Body of pancreas (tissue), 4 donors: Measurements from ENCODE around the gene BAIAP2L1.

Experiments
- POLR2A ChIP-seq, 3 donors: fragments of 450-650 bp; IDR thresholded peaks; one replicate each; pipeline ENCODE4 v1.6.1; 2016; ENCODE audit warnings: antibody characterized with exemption in 3 of 3, mild to moderate bottlenecking in 2 of 3
- TF ChIP-seq, protein P1 (sequence below), 7 experiments: fragments of 450-650 bp in 4 of 7; fragments of 200-600 bp in 3 of 7; sonication (generic) in 3 of 7; IDR thresholded peaks; one replicate each; pipeline ENCODE4 v1.5.1; 2016 to 2019; ENCODE audit warnings: antibody characterized with exemption in 7 of 7

DNA sequence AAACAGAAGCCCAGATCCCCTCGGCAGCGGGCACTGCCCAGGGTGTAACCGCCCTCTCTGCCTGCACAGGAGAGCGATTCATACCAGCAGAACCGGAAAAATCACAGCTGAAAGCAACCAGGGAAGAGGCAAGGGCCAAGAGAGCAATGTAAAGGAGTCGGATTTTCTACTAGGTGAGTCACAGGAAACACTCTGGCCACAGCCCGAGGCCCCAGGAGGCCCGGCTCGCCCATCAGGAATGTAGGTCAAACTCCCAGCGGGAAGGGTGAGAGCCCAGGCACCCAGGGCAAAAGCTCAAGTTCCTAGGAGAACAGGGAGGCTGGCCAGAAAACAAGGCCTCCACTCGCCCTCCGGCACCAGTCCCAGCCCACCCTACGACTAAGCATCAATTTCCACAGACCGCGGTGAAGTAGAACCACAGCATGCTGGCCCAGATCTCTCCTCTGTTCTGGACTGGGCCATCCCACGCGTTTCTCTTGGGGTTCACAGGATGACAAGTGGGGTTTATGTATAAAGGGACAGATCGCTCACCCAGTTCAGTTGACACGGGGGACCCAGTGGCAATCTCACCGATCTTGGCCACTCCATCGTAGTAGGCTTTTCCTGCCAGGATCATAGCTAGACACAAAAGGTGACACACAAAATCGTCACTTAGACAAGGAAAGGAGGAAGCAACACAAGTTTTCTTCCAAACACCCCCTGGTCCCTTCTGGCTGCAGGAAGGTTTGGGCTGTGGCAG lies 46.2 kb downstream of the BAIAP2L1 start:
- TF ChIP-seq, protein P1, sequence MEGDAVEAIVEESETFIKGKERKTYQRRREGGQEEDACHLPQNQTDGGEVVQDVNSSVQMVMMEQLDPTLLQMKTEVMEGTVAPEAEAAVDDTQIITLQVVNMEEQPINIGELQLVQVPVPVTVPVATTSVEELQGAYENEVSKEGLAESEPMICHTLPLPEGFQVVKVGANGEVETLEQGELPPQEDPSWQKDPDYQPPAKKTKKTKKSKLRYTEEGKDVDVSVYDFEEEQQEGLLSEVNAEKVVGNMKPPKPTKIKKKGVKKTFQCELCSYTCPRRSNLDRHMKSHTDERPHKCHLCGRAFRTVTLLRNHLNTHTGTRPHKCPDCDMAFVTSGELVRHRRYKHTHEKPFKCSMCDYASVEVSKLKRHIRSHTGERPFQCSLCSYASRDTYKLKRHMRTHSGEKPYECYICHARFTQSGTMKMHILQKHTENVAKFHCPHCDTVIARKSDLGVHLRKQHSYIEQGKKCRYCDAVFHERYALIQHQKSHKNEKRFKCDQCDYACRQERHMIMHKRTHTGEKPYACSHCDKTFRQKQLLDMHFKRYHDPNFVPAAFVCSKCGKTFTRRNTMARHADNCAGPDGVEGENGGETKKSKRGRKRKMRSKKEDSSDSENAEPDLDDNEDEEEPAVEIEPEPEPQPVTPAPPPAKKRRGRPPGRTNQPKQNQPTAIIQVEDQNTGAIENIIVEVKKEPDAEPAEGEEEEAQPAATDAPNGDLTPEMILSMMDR (IDR thresholded peaks at IDR 0.05): no peak
- TF ChIP-seq POLR2A (IDR thresholded peaks at IDR 0.05): no peak
